GM21576 (cell line): ENCODE data around the gene DTNBP1.

Experiments used
- ATAC-seq: cut with Tn5 transposase; IDR thresholded peaks from one replicate; pipeline ENCODE4 v1.9.1; 2021; ENCODE audit warnings: mild to moderate bottlenecking, moderate library complexity; ENCODE audit not compliant: unreplicated experiment

Gene DTNBP1

DNA sequence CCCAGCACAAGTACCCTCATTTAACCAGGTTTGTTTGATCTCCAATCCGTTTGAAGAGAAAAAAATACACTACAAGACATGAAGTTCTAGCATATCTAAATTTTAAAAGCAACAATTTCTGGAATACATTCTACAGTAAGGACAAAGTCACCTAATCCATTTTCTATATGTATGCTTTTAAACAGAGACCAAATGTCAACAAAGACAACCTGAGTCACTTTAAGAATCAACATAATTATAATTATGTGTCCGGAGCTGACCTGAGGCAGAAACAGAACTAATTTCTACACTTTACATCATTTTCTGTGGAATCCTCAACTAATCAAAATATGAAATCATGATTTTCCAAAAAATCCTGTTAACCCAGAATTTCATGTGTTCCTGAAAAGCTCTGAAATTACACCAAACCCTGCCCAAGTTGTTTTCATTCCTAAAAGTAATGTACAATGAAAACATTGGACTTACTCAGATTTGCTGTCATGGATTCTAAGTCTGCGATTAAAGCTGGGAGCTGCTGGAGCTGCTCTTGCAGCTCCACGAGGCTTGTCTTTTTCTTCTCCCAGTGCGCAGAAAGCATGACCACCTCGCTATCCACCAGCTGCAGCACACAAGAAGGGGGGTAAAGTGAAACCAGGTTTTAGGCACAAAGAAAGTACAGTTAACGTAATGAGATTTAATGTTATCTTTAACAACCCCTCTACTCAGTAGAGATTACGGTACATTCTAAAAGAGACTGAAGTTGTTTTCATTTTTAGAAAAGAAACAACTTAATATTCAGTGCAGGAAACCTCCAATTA lies 35.8 kb downstream of the DTNBP1 start:
- ATAC-seq, result no peak

DNA sequence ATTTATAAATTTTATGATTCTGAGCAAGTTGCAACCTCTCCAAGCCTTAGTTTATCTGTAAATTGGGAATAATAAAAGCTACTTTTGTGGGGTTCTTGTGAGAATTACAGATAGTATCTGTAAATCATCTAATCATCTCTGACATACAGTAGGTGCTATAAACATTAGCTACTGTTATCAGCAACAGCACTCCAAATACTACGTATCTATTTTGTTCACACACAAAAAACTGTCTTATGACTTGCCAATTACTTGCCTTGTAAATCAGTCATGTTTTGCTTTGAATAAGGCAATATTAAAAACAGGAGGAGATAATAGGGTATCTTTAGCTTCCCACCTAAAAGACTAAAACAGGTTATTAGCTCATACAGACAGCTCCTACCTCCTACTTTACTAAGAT lies 36.7 kb downstream of the DTNBP1 start:
- ATAC-seq, result no peak

DNA sequence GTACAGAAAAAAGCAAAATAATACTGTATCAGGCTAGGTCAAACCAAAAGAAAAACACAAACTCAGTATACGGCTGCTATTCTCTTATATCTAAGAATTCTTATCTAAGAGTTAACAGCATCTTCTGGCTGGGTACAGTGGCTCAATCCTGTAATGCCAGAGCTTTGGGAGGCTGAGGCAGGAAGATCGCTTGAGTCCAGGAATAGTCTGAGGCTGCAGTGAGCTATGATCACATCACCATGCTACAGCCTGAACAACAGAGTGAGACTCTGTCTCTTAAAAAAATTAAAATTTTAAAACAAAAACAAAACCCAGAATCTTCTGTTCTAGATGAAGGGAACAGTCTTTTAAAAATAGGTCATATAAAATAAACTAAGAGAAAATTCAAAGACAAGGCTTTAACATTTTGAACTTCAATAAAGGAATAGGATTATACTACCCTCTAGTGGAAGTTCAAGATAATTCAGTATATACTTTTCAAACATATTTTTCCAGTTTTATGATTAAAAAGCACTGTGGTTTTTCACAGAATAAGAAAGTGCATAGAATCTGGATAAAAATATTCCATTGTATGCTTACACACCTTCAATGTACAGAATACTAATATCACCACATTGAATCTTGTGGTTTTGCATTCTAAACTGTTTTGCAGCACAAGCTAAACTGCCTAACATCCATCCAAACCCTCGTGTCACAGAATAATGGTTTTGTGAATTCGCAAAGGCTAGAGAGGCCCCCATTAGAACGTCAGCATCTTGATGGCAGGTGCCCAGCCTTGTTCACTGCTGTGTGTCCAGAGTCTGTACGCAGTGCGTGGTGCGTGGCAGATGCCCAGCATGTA lies 39.3 kb downstream of the DTNBP1 start:
- ATAC-seq, result no peak

DNA sequence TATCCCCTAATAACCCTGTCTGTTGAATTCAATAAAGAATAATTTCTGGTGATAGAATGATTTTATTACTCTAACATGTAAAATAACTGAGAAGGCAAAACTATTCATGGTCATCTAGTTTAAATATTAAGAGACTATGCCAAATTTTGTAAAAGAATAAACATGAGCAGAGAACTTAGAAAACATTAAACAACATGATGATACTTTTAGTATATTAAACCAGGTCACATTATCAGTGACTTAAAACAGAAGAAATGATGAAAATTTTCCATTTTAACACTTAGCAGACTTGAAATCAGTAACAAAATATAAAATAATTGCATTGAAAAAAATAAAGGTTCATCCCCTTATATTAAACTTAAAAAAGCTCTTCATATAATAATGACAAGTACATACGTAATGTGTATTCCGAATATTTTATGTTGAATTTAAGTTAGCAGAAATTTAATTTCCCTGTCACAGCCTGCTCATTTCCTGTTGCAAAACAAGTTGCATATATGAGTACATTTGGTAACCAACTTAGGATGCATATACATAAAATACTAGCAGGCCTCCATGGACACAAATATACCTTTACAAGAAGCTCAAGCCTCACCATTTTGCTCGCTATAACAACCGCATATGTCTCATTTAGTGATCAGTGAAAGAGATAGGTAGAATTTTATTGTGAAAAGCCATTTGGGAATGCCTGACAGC lies 40.6 kb downstream of the DTNBP1 start:
- ATAC-seq, result no peak

DNA sequence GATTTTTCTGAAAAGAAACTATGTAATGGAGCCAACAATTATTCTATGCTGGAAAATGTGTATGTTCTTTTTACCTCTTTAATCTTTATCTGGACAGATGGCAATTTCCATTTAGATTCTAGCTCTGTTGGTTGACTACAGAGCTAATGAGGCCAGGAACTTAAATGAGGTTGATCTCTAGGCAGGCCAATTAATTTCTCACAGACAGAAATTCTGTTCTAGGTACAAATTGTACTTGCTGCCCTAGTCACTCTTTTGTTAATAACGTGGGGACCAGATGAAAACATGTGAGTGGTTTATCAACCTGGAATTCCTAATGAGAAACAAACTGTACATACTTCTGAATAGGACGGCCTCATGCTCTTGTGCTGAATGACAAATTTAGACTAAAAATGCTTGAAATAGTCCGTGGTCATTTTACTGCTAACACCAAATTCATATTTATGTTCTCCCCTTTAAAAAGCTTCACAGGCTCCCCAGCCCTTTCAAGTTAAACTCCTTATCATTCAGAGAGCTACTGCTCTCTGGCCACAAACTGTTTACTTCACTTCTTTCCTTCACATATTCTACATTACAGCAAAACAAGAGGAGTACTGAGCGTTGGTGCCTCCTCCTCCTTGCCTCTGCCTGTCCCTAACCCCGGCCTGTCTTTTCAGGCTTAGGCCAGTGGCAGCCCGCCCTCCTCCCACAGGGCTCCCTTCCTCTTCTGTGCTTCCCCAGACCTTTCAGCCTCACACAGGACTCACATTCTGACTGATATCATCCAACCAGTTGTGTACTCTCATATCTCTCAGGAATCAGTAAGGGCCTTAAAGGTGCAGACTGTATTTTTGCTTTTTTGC lies 41.4 kb downstream of the DTNBP1 start:
- ATAC-seq, result peak; percentile 89

DNA sequence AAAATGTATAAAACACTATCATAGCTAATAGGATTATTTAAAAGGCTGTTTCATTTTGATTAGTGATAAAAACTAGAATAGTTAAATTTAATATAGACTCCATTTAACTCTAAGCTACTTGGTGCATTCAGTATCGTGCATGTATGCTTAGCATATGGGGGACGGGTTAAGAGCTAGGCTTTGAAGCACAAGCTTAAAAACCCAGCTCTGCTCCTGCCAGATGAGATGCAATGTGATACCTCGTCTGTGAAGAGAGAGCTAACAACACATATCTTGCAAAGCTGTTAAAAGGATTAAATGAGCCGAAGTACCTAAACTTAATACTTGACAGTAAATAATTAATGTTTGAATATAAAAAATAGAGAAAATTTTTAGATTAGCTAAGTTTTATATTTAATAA lies 42.2 kb downstream of the DTNBP1 start:
- no peak for ATAC-seq

DNA sequence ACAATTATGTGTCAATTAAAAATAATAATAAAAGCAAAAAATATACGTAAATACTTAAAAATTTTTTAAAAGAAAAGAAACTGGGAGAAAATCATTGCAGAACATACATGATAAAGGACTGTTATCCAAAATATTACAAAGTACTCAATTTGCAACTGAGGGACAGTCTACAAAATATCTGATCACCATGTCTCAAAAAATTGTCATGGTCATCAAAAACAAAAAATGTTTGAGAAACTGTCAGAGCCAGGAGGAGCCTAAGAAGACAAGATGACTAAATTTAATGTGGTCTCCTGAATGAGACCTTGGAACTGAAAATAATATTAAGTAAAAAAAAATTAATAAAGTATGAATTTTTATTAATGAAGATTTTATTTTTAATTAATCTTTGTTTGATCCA lies 43.5 kb downstream of the DTNBP1 start:
- ATAC-seq, result no peak

DNA sequence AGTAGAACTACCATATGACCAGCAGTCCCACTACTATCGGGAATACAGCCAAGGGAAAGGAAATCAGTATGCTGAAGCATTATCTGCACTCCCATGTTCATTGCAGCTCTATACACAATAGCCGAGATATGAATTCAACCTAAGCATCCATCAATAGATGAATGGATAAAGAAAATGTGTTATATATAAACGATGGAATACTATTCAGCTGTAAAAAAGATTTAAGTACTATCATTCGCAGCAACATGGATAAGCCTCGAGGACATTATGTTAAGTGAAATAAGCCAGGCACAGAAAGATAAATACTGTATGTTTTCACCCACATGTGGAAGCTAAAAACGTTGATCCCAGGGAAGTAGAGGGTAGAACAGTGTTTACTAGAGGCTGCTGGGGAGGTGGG lies 44.1 kb downstream of the DTNBP1 start:
- ATAC-seq, result no peak

DNA sequence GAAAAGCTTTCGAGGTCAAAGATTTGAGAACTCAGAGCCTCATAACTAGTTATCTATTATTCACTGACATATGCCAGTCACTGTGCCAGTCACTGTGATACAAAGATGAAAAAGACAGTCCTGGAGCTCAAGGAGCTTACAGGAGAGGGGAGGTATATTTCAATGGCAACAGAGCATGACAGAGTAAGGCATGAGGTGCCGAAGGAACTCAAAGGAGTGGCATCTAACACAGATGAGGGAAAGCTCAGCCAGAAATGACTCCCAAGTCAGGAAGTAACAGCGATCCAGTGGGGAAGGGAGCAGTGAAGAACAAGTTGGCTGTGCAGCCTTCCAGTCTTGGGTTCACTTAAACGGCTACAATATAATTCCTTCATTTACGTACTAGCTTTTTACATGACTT lies 46.6 kb downstream of the DTNBP1 start:
- no peak for ATAC-seq

DNA sequence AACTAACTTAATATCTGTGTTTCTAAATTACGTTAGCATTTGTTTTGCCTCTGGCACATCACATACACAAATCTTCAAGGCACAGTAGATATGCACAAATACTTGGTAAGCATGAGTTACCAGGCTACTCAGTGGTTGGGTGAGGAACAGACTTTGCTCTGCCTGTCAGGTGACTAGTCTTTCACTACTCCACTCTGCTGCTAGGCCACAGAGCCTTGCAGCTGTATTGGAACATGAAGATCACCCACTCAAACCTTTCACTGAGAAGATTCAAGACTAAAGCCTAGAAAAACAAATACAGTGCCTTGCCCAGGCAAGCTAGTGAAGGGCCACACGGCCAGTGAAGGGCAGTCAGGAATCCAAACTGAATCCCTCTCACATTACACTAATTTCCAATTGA lies 47.0 kb downstream of the DTNBP1 start:
- ATAC-seq, result peak; percentile 53

DNA sequence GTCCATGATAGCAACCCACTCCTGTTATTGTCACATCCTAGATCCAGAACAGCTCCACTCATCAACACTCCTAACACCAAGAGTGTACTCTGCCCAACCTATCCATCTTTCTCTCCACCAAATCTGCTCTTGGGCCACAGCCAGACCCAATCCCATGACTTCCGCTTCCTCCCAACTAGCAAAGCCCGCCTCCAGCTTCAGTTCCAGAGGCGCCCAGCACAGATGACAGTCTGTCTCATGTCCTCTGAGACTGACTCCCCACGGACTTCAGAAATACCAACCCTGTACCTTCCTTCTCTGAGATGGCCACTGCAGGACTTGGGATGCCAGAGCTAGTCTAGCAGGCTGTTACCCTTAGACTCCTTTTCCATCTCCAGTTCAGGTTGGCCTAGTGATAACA lies 48.6 kb downstream of the DTNBP1 start:
- ATAC-seq, result no peak

DNA sequence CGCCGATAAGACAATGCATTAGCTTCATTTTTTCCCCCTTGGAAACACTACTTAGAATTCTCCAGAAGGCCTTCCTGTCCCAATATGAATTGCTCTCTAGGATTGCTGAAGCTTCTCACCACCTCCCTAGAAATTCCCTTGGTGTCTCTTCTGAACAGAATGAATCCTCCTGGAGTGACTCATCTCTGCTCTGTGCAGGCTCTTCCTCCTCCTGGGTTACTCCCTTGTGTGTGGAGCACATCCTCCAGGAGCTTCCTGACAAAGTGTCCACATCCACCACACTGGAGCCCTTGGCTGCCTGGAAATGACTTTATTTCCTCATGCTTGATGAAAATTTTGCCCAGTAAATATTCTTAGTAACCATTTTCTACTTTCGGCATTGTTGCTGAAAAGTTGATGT lies 54.4 kb downstream of the DTNBP1 start:
- ATAC-seq, result no peak

DNA sequence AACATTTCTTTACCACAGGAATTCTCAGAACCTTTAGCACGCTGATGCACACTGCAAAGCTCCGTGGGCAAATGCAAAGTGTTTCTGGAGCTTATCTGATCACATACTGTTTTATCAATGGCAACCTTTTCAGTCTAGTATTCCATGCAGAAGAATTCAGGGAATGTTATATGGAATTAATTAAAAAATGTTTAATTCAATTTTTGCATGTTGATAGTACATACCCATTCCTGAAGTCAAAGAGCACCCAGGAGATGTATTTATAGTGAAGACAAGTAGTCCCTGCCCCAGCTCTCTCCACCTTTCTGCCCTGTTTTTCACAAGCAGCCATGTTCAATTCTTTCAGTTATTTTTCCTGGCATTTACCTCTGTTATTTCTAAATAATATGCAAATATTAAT lies 55.2 kb downstream of the DTNBP1 start:
- ATAC-seq, result no peak

DNA sequence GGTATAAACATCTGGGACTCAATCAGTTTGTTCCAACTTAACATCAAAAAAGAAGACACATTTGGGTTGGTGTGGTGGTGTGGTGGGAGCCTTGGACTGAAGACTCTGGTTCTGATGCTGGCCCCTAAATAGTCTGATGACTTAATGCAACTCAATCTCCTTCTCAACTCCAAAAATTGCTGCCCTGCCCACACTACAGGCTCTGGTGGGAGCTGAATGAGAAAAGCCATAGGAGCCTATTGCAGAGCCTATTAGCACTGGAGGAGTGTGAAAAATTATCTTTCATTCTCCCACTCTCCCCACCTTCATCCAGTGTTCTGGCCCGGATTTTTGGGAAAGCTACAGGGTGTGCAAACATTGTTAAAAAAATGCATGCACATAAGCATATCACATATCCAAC lies 56.5 kb downstream of the DTNBP1 start:
- no peak for ATAC-seq

DNA sequence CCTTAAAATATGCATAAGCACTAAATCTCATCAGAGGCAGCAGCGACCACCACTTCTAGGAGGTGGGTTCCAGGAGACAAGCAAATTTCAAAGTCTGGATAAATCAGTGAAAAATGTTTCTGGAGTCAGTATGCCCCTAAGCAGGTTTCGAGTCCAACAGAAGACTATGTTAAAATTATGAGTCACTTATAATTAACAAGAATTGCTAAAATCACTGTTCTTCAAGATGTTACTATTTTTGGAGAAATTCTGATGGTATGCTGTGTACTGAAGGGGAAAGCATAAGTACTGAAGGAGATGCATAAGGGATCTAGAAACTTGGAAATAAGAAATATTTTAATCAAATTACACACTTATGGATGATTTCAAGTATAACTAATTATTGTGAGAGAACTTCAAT lies 58.0 kb downstream of the DTNBP1 start:
- ATAC-seq, result no peak

DNA sequence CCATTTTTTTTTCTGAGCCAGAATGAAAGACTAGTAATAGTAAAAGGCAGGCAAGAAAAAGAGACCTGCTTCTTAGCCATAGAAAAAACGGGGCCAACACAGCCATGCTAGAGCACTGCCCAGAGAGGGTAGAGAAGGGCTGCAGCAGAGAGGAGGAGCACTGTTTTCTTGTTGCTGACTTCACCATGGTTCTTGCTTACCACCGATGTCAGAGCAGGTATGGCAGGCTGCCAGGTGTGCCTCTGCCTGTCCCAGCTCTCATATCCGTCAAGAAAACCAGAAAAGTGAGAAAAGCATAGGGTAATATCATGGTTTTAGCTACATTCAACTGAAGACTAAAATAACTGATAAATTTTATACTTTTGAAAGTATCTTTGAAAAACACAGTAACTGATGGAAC lies 60.7 kb downstream of the DTNBP1 start:
- ATAC-seq, result no peak

DNA sequence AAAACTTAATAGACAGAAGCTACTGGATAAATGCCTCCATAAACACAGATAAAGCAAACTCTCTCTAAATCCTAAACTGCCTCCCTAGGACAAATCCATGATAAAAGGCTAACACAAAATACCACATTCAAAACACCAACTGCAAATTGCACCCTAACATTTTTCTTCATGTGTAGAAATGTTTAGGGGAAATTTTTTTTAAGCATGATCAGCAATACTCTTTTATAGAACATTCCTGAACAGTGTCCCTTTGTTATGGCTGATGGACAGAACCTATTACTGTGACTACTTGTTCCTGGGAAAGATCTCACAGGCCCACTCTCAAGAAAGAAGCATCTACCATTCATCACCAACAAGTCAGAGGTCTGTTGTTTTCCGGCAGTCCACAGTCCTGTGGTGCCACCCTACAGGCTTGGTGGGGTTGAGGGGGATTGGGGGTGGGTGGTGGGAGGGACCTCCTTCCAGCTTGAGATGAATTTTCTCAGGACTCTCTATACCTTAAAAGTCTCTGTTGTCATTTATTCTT lies 64.5 kb downstream of the DTNBP1 start:
- ATAC-seq, result no peak

DNA sequence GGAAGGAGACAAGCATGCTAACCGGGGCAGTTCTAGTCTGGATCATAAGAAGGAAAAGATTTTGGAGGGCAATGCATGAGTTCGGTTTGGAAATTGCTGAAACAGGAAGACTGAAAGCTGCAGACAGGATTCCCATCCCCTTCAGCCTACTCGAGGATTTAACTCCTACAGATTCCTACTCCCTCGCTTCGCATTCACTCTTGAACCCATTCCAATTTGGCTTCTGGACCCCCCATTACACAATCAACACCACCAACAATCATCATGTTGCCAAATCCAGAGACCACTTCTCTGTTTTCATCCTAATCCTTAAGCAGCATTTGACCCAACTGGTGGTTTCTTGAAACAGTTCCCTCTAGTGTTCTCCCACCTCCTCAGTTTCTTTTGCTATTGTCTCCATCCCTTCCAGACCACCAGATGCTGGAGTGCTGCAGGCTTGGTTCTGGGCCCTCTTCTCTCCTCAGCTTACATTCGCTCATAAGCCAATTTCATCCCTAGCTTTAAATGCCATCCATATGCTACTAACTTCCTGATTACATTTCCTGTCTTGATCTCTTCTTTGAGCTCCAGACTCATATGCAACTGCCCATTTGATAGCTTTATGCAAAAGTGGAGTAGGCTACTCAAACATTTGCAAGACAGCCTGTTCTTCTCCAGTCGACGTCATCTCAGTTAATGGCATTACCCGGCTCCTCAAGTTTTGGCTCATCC lies 66.5 kb downstream of the DTNBP1 start:
- ATAC-seq, result no peak

DNA sequence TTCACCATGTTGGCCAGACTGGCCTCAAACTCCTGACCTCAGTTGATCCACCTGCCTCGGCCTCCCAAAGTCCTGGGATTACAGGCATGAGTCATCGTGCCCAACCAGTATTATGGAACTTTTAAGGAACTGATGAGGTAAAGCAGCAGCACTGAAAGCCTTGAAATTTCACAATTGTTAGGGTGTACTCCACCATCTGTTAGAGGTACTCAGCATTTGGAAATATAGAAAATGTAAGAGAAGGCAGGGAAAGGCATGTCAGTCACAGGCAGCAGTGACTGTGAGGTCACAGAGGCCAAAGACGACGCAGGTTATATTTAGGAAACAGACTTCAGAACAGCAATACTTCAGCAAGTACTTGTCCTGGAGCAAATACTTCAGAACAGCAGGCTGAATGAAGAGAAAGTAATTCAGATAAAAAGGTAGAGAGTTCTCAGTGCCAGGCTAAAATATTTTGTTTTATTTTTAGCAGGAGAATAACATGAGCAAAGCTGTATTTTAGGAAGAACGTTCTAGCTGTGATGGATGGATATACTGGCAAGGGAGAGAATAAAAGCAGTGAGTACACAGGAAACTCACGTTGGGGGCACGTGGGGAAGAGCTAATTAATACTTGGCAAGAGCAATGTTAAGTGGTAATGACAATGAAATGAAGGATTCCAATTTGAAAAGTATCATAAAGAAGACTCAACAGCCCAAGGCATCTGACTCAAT lies 67.2 kb downstream of the DTNBP1 start:
- no peak for ATAC-seq
